Left ventricle myocardium inferior (tissue), 1 donor: ENCODE data around the gene FOXI1. TPM values are rescaled to one million over a fixed set of nuclear protein-coding genes. Genes with fewer than 3 reads are reported as not detected.

ENCODE experiments used
- DNase-seq: peaks from one replicate; pipeline ENCODE4 v3.0.0-alpha.2; 2020
- H3K27ac ChIP-seq: fragments of 200-600 bp; replicated peaks from 2 replicates; pipeline ENCODE4 v1.8.0; 2021
- H3K27me3 ChIP-seq: fragments of 200-600 bp; 2 replicates; pipeline ENCODE4 v1.8.0; 2021; ENCODE audit warnings: low read depth
- H3K36me3 ChIP-seq: fragments of 200-600 bp; 2 replicates; pipeline ENCODE4 v1.8.0; 2021
- H3K4me1 ChIP-seq: fragments of 200-600 bp; 2 replicates; pipeline ENCODE4 v1.8.0; 2021
- H3K4me3 ChIP-seq: fragments of 200-600 bp; 2 replicates; pipeline ENCODE4 v1.8.0; 2021; ENCODE audit warnings: mild to moderate bottlenecking, moderate library complexity
- H3K9me3 ChIP-seq: fragments of 200-600 bp; replicated peaks from 2 replicates; pipeline ENCODE4 v1.8.0; 2021
- CTCF ChIP-seq: fragments of 200-600 bp; IDR thresholded peaks from 2 replicates; pipeline ENCODE4 v1.8.0; 2021; ENCODE audit warnings: antibody characterized with exemption, mild to moderate bottlenecking, borderline replicate concordance
- intact Hi-C: fragments of 100-400 bp; cut with micrococcal nuclease; formaldehyde crosslinking; loops from one replicate; pipeline ENCODE4 v1.11.0; 2022
- long read RNA-seq: library from polyadenylated mRNA; unstranded; transcript quantifications from one replicate; pipeline ENCODE4 v2.0.0, GENCODE V29; 2021
- total RNA-seq: library from RNA; stranded (reverse); fragmentation: NEBNext Ultra II Directional; extraction: Animal tissue kit (Norgen Biotek cat#: 25700); gene quantifications from one replicate; pipeline ENCODE4 v1.2.1, GENCODE V29; 2021
- donor health status: DM: no; HTN: yes; CAD: no; lungs with severe emphysema.

The FOXI1 gene
- total RNA-seq: not detected
- long read RNA-seq: 0 reads

- Histone ChIP-seq H3K4me3 (no peak within 1 kb of the TSS), H3K4me1 (no peaks in the 10 kb centered on the region), H3K36me3 (no peaks in the 10 kb centered on the region), H3K9me3 (no peaks in the 10 kb centered on the region), H3K27me3 (peaks cover 5% of the 10 kb centered on the region), H3K27ac (no peak within 1 kb of the TSS)
- intact Hi-C loops: loop anchor here (10.0 kb wide), 1 partner anchor 319 kb away; no protein-coding TSS in a partner anchor
- no peak for TF ChIP-seq CTCF
- no peak for DNase-seq
These were observed at the start of gene FOXI1 for GRCh38 chr5:170105642-170106611. TSS of gene FOXI1 (plus strand) at chr5:170105897. CDS start at chr5:170105958, 61 bp downstream.

- no peaks in the 10 kb centered on the region for H3K36me3 ChIP-seq
- intact Hi-C loops: no loop called here
- H3K9me3 ChIP-seq: peaks cover 12% of the 10 kb centered on the region
- TF ChIP-seq CTCF: no peak
- no peaks in the 10 kb centered on the region for H3K4me1 ChIP-seq
- no peak for DNase-seq
- H3K27ac ChIP-seq: no peak overlapping the region
- H3K4me3 ChIP-seq: no peak overlapping the region
- H3K27me3 ChIP-seq: peaks cover 9% of the 10 kb centered on the region
These were observed 49.0 kb upstream of the FOXI1 start for GRCh38 chr5:170056561-170057267.

DNA sequence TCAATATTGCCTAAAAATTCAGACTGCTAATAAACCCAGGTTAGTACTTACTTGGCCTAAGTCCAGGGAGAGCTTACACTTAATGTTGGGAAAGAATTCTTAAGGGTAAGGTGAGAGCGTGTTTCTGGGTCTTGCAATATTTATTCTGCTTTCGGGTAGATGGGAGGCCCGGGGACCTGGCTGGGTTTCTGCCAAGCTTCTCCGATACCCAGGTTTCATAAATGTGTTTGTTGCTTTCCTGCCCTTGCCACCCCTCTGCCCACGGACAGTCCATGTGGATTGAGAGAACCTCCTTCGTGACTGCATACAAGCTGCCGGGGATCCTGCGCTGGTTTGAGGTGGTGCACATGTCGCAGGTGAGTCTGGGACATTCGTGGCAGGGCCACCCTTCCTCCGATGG is 48.4 kb upstream of the FOXI1 start:
- Histone ChIP-seq H3K9me3 (peaks cover 12% of the 10 kb centered on the region), H3K4me3 (no peak overlapping the region), H3K36me3 (no peaks in the 10 kb centered on the region), H3K27ac (no peak overlapping the region), H3K4me1 (no peaks in the 10 kb centered on the region), H3K27me3 (peaks cover 9% of the 10 kb centered on the region)
- no peak for DNase-seq
- intact Hi-C loops: no loop called here
- TF ChIP-seq CTCF: no peak

DNA sequence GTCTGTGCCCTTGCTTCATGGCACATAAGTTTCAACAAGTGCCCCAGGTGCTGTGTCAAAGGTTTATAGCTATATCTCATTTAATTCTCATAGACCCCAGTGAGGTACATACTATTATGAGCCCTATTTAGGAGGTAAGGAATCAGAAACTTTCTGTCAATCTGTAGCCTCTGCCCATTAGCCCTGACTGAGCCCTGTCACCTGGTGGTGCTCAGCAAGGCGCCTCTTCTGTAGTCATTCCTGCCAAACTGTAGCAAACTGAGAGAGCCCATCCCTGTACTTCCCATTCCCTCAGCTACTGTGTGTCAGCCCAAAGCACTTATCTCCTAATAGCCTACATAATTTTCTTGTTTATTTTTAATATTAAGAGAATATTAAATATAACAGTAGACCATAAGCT is 46.5 kb upstream of the FOXI1 start:
- Histone ChIP-seq H3K27ac (no peak overlapping the region), H3K4me1 (no peaks in the 10 kb centered on the region), H3K4me3 (no peak overlapping the region), H3K27me3 (peaks cover 18% of the 10 kb centered on the region), H3K9me3 (peaks cover 12% of the 10 kb centered on the region), H3K36me3 (no peaks in the 10 kb centered on the region)
- no peak for DNase-seq
- no peak for TF ChIP-seq CTCF
- intact Hi-C loops: no loop called here

- Histone ChIP-seq H3K4me1 (no peaks in the 10 kb centered on the region), H3K27me3 (peaks cover 50% of the 10 kb centered on the region), H3K27ac (no peak overlapping the region), H3K4me3 (no peak overlapping the region), H3K9me3 (no peaks in the 10 kb centered on the region), H3K36me3 (no peaks in the 10 kb centered on the region)
- no peak for TF ChIP-seq CTCF
- no peak for DNase-seq
- intact Hi-C loops: no loop called here
These were observed 38.5 kb upstream of the FOXI1 start for GRCh38 chr5:170067152-170067551.
